ENCODE results near the gene TRA2A.

- TF ChIP-seq CTCF (IDR thresholded peaks at IDR 0.05) (no peak), POLR2AphosphoS5 (IDR thresholded peaks at IDR 0.05) (no peak)
Observed at GRCh38 chr7:23476286-23477156, 55.3 kb downstream of the TRA2A start.

Measured in prostate gland (tissue), 2 donors.